WTC11 (cell line): ENCODE measurements around the gene CAP1. TPM values are rescaled to one million over a fixed set of nuclear protein-coding genes. Genes with fewer than 3 reads are reported as not detected.

ENCODE experiments used
- ATAC-seq: fragments of 200-7000 bp; cut with Tn5 transposase; 2 replicates; pipeline ENCODE4 v1.10.0; 2021; ENCODE audit warnings: mild to moderate bottlenecking, moderate library complexity
- CTCF ChIA-PET: fragments of 300-600 bp; sonication (Branson Sonifier 250); formaldehyde crosslinking; loops from one replicate; lab custom pipeline; 2021; ENCODE audit warnings: antibody characterized with exemption; lab: Charles Lee
- POLR2A ChIA-PET: fragments of 350-600 bp; sonication (Branson Sonifier 250); formaldehyde crosslinking; loops from one replicate; lab custom pipeline; 2021; ENCODE audit warnings: antibody characterized with exemption; lab: Charles Lee
- DNase-seq: peaks from one replicate; pipeline ENCODE4 v3.0.0; 2021; ENCODE audit warnings: low spot score
- H3K27ac Mint-ChIP-seq: 2 replicates; pipeline ENCODE4 v1.8.0; 2021; ENCODE audit warnings: mixed read lengths
- H3K27me3 Mint-ChIP-seq: 2 replicates; pipeline ENCODE4 v1.8.0; 2021; ENCODE audit warnings: low read depth, mild to moderate bottlenecking, moderate library complexity, mixed read lengths
- H3K36me3 Mint-ChIP-seq: 2 replicates; pipeline ENCODE4 v1.8.0; 2021; ENCODE audit warnings: mixed read lengths
- H3K4me1 Mint-ChIP-seq: 2 replicates; pipeline ENCODE4 v1.8.0; 2022; ENCODE audit warnings: mixed read lengths
- H3K4me3 Mint-ChIP-seq: 2 replicates; pipeline ENCODE4 v1.8.0; 2021; ENCODE audit warnings: mild to moderate bottlenecking, moderate library complexity, mixed read lengths
- H3K9me3 Mint-ChIP-seq: 2 replicates; pipeline ENCODE4 v1.8.0; 2021; ENCODE audit warnings: mixed read lengths
- CTCF ChIP-seq: fragments of 200-600 bp; IDR thresholded peaks from 2 replicates; pipeline ENCODE4 v1.8.0; 2022; ENCODE audit warnings: antibody characterized with exemption
- EMX1 ChIP-seq: fragments of 250-450 bp; sonication (Bioruptor Pico); IDR thresholded peaks from 2 replicates; pipeline ENCODE4 v1.8.0; 2021; ENCODE audit warnings: mild to moderate bottlenecking
- ESRRA ChIP-seq: sonication (generic); formaldehyde crosslinking; IDR thresholded peaks from 2 replicates; pipeline ENCODE4 v1.8.1; 2022; ENCODE audit warnings: mild to moderate bottlenecking, missing genetic modification reagents, borderline replicate concordance
- IRF1 ChIP-seq: sonication (generic); formaldehyde crosslinking; IDR thresholded peaks from 2 replicates; pipeline ENCODE4 v1.8.0; 2023; ENCODE audit warnings: missing genetic modification reagents
- JAZF1 ChIP-seq: fragments of 250-450 bp; sonication (Bioruptor Pico); IDR thresholded peaks from 2 replicates; pipeline ENCODE4 v1.9.0; 2021; ENCODE audit warnings: moderate library complexity, mild to moderate bottlenecking, inconsistent platforms
- KAT7 ChIP-seq: sonication (generic); formaldehyde crosslinking; IDR thresholded peaks from 2 replicates; pipeline ENCODE4 v1.8.1; 2023; ENCODE audit warnings: missing genetic modification reagents, mild to moderate bottlenecking, borderline replicate concordance
- NFATC4 ChIP-seq: fragments of 250-450 bp; sonication (Bioruptor Pico); IDR thresholded peaks from 2 replicates; pipeline ENCODE4 v1.9.0; 2021; ENCODE audit warnings: mild to moderate bottlenecking
- NFE2L1 ChIP-seq: sonication (generic); formaldehyde crosslinking; IDR thresholded peaks from 2 replicates; pipeline ENCODE4 v1.8.1; 2023; ENCODE audit warnings: missing genetic modification reagents
- NR2C2 ChIP-seq: sonication (generic); formaldehyde crosslinking; IDR thresholded peaks from 2 replicates; pipeline ENCODE4 v1.8.0; 2022; ENCODE audit warnings: mild to moderate bottlenecking, missing genetic modification reagents
- TP53 ChIP-seq: sonication (generic); formaldehyde crosslinking; IDR thresholded peaks from 2 replicates; pipeline ENCODE4 v1.8.1; 2023; ENCODE audit warnings: mild to moderate bottlenecking, missing genetic modification reagents
- ZBTB21 ChIP-seq: sonication (generic); formaldehyde crosslinking; IDR thresholded peaks from 2 replicates; pipeline ENCODE4 v1.8.1; 2023; ENCODE audit warnings: mild to moderate bottlenecking, missing genetic modification reagents, borderline replicate concordance
- ZBTB43 ChIP-seq: sonication (generic); formaldehyde crosslinking; IDR thresholded peaks from 2 replicates; pipeline ENCODE4 v1.8.1; 2023; ENCODE audit warnings: mild to moderate bottlenecking, missing genetic modification reagents
- ZNF138 ChIP-seq: sonication (generic); formaldehyde crosslinking; conservative IDR thresholded peaks from 2 replicates; pipeline ENCODE4 v1.8.1; 2022; ENCODE audit warnings: mild to moderate bottlenecking, moderate library complexity, missing genetic modification reagents
- ZNF219 ChIP-seq: sonication (generic); formaldehyde crosslinking; IDR thresholded peaks from 2 replicates; pipeline ENCODE4 v1.8.0; 2023; ENCODE audit warnings: missing genetic modification reagents, mild to moderate bottlenecking, borderline replicate concordance
- ZNF416 ChIP-seq: fragments of 250-450 bp; sonication (Bioruptor Pico); IDR thresholded peaks from 2 replicates; pipeline ENCODE4 v1.9.0; 2021; ENCODE audit warnings: mild to moderate bottlenecking, inconsistent platforms
- ZNF532 ChIP-seq: fragments of 250-450 bp; sonication (Bioruptor Pico); IDR thresholded peaks from 2 replicates; pipeline ENCODE4 v1.9.0; 2021; ENCODE audit warnings: mild to moderate bottlenecking, borderline replicate concordance
- total RNA-seq: library from RNA; stranded (reverse); gene quantifications from 3 replicates; pipeline ENCODE4 v1.2.3, GENCODE V29; 2021
- TF ChIP-seq, protein P1 (sequence below): sonication (generic); formaldehyde crosslinking; IDR thresholded peaks from 2 replicates; pipeline ENCODE4 v1.8.0; 2023; ENCODE audit warnings: mild to moderate bottlenecking, missing genetic modification reagents

CAP1 gene
- total RNA-seq, 1 experiment from 2014 or later = 304 TPM

- ChIA-PET POLR2A (no interaction called here), CTCF (interaction anchor here (0.8 kb wide), 1 partner anchor 28 kb away, joined by 3 read pairs; no protein-coding TSS in a partner anchor)
- Mint-ChIP-seq H3K4me1 (peaks cover 27% of the 10 kb centered on the region), H3K27ac (peak overlapping the region; percentile 91), H3K9me3 (no peaks in the 10 kb centered on the region), H3K36me3 (peaks cover 46% of the 10 kb centered on the region), H3K27me3 (no peaks in the 10 kb centered on the region), H3K4me3 (no peak overlapping the region)
- no peak for ATAC-seq
- DNase-seq = no peak
- TF ChIP-seq NR2C2 (CRISPR knock-in tag) (no peak), ZNF532 (CRISPR knock-in tag) (no peak), ZNF416 (CRISPR knock-in tag) (no peak), ZNF138 (CRISPR knock-in tag) (no peak), NFE2L1 (no peak), NFATC4 (no peak), ZBTB21 (no peak), IRF1 (CRISPR knock-in tag) (no peak), TP53 (no peak), CTCF (no peak), KAT7 (CRISPR knock-in tag) (no peak), ZBTB43 (CRISPR knock-in tag) (no peak), ZNF219 (CRISPR knock-in tag) (no peak), ESRRA (CRISPR knock-in tag) (no peak), EMX1 (CRISPR knock-in tag) (no peak), JAZF1 (CRISPR knock-in tag) (no peak)
- TF ChIP-seq, protein P1, sequence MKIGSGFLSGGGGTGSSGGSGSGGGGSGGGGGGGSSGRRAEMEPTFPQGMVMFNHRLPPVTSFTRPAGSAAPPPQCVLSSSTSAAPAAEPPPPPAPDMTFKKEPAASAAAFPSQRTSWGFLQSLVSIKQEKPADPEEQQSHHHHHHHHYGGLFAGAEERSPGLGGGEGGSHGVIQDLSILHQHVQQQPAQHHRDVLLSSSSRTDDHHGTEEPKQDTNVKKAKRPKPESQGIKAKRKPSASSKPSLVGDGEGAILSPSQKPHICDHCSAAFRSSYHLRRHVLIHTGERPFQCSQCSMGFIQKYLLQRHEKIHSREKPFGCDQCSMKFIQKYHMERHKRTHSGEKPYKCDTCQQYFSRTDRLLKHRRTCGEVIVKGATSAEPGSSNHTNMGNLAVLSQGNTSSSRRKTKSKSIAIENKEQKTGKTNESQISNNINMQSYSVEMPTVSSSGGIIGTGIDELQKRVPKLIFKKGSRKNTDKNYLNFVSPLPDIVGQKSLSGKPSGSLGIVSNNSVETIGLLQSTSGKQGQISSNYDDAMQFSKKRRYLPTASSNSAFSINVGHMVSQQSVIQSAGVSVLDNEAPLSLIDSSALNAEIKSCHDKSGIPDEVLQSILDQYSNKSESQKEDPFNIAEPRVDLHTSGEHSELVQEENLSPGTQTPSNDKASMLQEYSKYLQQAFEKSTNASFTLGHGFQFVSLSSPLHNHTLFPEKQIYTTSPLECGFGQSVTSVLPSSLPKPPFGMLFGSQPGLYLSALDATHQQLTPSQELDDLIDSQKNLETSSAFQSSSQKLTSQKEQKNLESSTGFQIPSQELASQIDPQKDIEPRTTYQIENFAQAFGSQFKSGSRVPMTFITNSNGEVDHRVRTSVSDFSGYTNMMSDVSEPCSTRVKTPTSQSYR (CRISPR knock-in tag) = no peak
Observed at GRCh38 chr1:40059960-40060750, 19.6 kb downstream of the CAP1 start.
